ENCODE results near the gene PTCD3.

PTCD3 gene

GRCh38 chr2:86143926-86144685, 38.1 kb downstream of the PTCD3 start:
- no peak for DNase-seq (ENCODE audit: low read depth)

- no peak for DNase-seq (ENCODE audit: low read depth)
Observed at GRCh38 chr2:86147793-86148192, 41.8 kb downstream of the PTCD3 start.

GRCh38 chr2:86150502-86150901, 44.5 kb downstream of the PTCD3 start:
- DNase-seq (ENCODE audit: low read depth), result no peak

GRCh38 chr2:86157009-86157556, 51.0 kb downstream of the PTCD3 start:
- DNase-seq (ENCODE audit: low read depth), result no peak

GRCh38 chr2:86158286-86158685, 52.3 kb downstream of the PTCD3 start:
- DNase-seq (ENCODE audit: low read depth), result no peak

- DNase-seq (ENCODE audit: low read depth), result no peak
Observed at GRCh38 chr2:86160156-86160952, 54.3 kb downstream of the PTCD3 start.

- no peak for DNase-seq (ENCODE audit: low read depth)
Observed at GRCh38 chr2:86170449-86170848, 64.4 kb downstream of the PTCD3 start.

GRCh38 chr2:86171295-86171694, 65.3 kb downstream of the PTCD3 start:
- no peak for DNase-seq (ENCODE audit: low read depth)

- no peak for DNase-seq (ENCODE audit: low read depth)
Observed at GRCh38 chr2:86172610-86173009, 66.6 kb downstream of the PTCD3 start.

GRCh38 chr2:86174445-86174844, 68.4 kb downstream of the PTCD3 start:
- no peak for DNase-seq (ENCODE audit: low read depth)

- DNase-seq (ENCODE audit: low read depth), result no peak
Observed at GRCh38 chr2:86175828-86176227, 69.8 kb downstream of the PTCD3 start.

GRCh38 chr2:86176597-86176996, 70.6 kb downstream of the PTCD3 start:
- DNase-seq (ENCODE audit: low read depth), result no peak

GRCh38 chr2:86185517-86186212, 79.6 kb downstream of the PTCD3 start:
- DNase-seq (ENCODE audit: low read depth), result peak; percentile 18

- no peak for DNase-seq (ENCODE audit: low read depth)
Observed at GRCh38 chr2:86186431-86186830, 80.4 kb downstream of the PTCD3 start.

- no peak for DNase-seq (ENCODE audit: low read depth)
Observed at GRCh38 chr2:86189782-86190416, 83.9 kb downstream of the PTCD3 start.
